ENCODE measurements around the gene MCHR2. TPM values are rescaled to one million over a fixed set of nuclear protein-coding genes. Genes with fewer than 3 reads are reported as not detected.
"Not testable (repeated sequence)": the region's sequence is repeated elsewhere in the genome, so short reads cannot be mapped to it uniquely, and the experiment has no call there.

The MCHR2 gene, protein sequence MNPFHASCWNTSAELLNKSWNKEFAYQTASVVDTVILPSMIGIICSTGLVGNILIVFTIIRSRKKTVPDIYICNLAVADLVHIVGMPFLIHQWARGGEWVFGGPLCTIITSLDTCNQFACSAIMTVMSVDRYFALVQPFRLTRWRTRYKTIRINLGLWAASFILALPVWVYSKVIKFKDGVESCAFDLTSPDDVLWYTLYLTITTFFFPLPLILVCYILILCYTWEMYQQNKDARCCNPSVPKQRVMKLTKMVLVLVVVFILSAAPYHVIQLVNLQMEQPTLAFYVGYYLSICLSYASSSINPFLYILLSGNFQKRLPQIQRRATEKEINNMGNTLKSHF
- total RNA-seq (not detected), total RNA-seq (0 reads per million in 2 donors)

DNA sequence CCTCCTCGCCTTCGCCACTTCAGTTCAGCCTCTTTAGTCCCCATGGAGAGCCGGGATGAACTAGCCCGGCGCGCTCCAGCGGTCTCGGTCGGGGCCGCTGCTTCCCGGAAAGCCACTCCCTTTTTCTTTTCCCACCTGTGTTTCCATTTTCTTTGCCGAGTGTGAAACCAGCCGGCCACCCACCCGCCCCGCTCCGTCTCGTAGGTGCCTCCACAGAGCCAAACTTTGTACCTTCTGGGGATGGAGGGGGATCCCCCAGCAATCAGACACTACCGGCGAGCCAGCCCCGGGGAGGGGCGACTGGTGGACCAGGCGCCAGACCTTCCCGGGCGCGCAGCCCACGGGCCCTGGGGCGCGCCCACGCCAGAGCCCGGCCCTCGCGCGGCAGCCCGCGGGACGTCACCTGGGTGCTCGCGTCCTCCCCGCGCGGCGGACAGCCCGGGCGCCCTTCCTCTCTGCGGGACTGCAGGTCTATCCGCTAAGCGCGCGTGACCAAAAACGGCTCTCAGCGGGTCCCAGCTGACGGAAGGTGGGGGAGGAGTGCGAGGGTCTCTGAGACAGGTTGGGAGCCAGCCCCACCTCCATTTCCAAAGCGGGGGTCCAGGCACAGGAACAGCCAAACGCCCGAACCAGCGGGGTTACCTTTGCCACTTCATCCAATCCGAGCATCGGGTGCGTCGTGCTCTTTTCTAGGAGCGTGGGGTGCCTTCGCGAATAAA, at the start of gene MCHR2:
MCHR2 (minus strand) TSS at position 691 of the 719 bp plus-strand sequence. CDS start 38,076 bp downstream, outside the sequence.
- peaks cover 58% of the 10 kb centered on the region for H3K27me3 Mint-ChIP-seq
- peak within 1 kb of the TSS; percentile 3 for H3K4me3 Mint-ChIP-seq
- no peaks in the 10 kb centered on the region for H3K9me3 ChIP-seq (ENCODE audit: control insufficient read depth, low read length, poor library complexity, severe bottlenecking)
- DNase-seq (peak in 1 of 3 donors; percentile 10), ATAC-seq (no peak)
- no peaks in the 10 kb centered on the region for H3K36me3 Mint-ChIP-seq (ENCODE audit: low read depth)
- H3K4me1 Mint-ChIP-seq: no peaks in the 10 kb centered on the region
- no peak within 1 kb of the TSS for H3K27ac Mint-ChIP-seq

DNA sequence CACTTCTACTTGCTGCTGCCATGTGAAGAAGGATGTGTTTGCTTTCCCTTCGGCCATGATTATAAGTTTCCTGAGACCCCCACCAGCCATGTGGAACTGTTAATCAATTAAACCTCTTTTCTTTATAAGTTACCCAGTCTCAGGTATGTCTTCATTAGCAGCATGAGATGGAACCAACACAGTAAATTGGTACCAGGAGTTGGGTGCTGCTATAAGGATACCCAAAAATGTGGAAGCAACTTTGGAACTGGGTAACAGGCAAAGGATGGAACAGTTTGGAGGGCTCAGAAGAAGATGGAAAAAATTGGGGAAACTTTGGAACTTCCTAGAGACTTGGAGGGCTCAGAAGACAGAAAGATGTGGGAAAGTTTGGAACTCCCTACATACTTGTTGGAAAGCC, 44.5 kb upstream of the MCHR2 start:
- not testable (repeated sequence) for ATAC-seq; DNase-seq; H3K27ac Mint-ChIP-seq; H3K27me3 Mint-ChIP-seq; H3K4me1 Mint-ChIP-seq; H3K9me3 ChIP-seq (ENCODE audit: control insufficient read depth, low read length, poor library complexity, severe bottlenecking); H3K36me3 Mint-ChIP-seq (ENCODE audit: low read depth); H3K4me3 Mint-ChIP-seq

DNA sequence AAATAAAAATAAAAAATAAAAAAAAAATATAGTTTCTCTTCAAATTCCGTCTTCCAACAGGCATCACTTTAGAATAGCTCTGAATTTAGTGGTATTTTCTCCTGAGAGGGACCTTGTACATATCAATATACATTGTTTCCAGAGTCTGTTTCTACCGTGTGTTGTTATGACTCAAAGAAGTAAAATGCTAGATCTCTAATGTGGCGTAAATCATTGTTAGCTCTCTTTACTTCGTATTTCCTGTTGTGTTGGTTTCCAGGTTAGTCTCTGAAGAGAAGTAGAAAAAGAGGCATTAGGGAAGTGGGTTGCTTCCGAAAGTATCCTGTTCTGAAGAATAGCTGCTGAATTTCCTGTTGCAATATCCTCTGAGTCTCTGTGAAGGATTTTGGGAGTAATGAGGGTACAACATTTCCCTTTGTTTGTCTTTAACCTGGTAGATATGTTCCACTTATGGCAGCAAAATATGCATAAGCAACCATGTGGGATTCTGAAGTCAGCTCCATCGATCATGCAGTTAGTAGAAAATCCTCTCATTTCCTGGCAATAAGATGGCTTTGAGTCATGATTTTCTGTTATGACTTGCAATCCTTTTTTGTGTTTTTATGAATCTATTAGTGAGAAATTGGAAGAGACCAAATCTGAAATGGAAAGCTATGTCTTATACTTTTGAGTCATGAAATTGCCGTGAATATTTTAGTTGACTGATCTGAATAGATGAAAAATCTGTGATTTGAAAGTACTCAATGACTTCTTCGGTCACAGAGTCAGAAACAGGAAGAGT, 42.0 kb upstream of the MCHR2 start:
- no peak overlapping the region for H3K4me3 Mint-ChIP-seq
- peaks cover 6% of the 10 kb centered on the region for H3K4me1 Mint-ChIP-seq
- H3K9me3 ChIP-seq (ENCODE audit: control insufficient read depth, low read length, poor library complexity, severe bottlenecking): no peaks in the 10 kb centered on the region
- no peak overlapping the region for H3K27ac Mint-ChIP-seq
- ATAC-seq (no peak), DNase-seq (no peak)
- peaks cover 6% of the 10 kb centered on the region for H3K27me3 Mint-ChIP-seq
- no peaks in the 10 kb centered on the region for H3K36me3 Mint-ChIP-seq (ENCODE audit: low read depth)

DNA sequence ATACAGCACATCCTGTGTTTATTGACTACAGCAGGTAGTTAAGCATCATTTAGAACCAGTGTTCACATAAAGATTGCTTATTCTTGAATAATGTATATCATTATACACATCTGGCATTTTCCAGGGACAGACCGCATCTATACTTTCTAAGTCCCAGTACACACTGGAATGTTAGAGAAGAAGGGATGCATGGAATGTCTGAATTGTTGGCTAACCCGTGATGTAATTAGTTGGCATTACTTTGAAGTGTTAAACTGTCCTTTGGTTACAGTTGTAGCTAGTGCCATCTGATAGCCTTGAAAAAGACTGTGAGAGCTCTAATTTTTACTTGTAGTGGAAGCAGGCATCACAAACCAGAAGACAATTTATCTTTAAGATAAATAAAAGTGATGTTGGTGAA, 29.8 kb upstream of the MCHR2 start:
- H3K9me3 ChIP-seq (ENCODE audit: control insufficient read depth, low read length, poor library complexity, severe bottlenecking): no peaks in the 10 kb centered on the region
- no peak overlapping the region for H3K27ac Mint-ChIP-seq
- no peak overlapping the region for H3K4me3 Mint-ChIP-seq
- no peaks in the 10 kb centered on the region for H3K4me1 Mint-ChIP-seq
- no peaks in the 10 kb centered on the region for H3K36me3 Mint-ChIP-seq (ENCODE audit: low read depth)
- ATAC-seq (no peak), DNase-seq (no peak)
- peaks cover 12% of the 10 kb centered on the region for H3K27me3 Mint-ChIP-seq

DNA sequence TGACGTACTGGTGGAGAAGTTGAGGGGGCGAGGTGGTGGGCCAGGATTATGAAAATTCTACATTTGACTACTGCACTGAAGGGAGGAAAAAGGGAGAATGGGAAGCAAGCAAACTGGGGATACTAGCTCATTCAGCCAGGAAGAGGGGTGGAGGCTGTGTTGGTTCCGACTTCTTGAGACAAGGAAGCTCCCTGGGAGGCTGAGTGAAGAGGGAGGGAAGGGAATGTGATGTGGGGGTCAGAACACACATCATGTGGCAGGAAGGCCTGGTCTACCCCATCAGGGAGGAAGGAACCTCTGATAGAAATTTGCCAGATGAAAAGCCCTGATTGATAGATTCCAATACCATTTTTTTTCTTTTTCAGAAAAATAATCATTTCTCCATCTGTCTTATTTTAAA, 28.8 kb upstream of the MCHR2 start:
- Mint-ChIP-seq H3K4me1 (no peaks in the 10 kb centered on the region), H3K36me3 (ENCODE audit: low read depth) (no peaks in the 10 kb centered on the region), H3K27ac (no peak overlapping the region), H3K4me3 (no peak overlapping the region), H3K27me3 (peaks cover 12% of the 10 kb centered on the region)
- DNase-seq (no peak), ATAC-seq (no peak)
- no peaks in the 10 kb centered on the region for H3K9me3 ChIP-seq (ENCODE audit: control insufficient read depth, low read length, poor library complexity, severe bottlenecking)

DNA sequence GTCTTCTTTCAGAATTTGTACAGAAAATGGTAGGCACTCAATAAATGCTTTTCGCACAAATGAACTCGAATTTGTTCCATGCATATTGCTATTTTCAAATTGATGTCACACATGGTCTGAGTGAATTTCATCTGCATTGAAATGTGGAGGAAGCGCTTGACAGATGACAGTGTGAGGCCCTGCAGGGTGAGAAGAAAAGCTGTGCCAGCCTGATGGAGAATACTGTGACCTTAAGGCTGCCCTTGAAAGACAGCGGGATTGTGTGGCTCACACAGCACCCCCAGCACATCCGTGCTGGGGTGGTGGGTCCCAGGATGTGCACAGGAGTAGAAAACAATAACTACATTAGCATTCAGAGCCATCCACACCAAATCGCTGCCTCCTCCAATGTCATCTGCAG, 14.8 kb upstream of the MCHR2 start:
- Mint-ChIP-seq H3K4me1 (no peaks in the 10 kb centered on the region), H3K4me3 (no peak overlapping the region), H3K27me3 (peaks cover 60% of the 10 kb centered on the region), H3K36me3 (ENCODE audit: low read depth) (no peaks in the 10 kb centered on the region), H3K27ac (no peak overlapping the region)
- DNase-seq (no peak), ATAC-seq (no peak)
- no peaks in the 10 kb centered on the region for H3K9me3 ChIP-seq (ENCODE audit: control insufficient read depth, low read length, poor library complexity, severe bottlenecking)

DNA sequence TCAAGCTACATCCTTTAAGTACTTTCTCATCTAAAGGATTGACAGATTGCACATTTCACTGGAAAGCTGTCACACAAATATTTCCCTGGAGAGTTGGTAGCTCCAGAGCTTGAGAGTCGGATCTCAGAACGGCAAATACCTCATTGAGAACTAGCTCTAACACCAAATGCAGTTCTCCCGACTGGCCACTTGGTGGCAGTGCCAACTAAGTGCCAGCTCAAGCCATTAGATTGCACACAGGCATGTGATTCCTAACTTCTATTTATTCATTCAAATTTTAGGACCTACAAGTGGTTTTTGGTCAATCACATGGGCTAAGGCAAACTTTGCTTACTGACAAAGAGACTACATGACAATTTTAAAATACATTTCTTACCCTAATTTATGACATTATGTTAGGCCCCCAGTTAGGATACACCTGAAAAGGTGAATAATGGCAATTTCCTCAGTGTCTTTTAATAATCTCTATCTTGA, 7.9 kb upstream of the MCHR2 start:
- Mint-ChIP-seq H3K27ac (no peak overlapping the region), H3K36me3 (ENCODE audit: low read depth) (no peaks in the 10 kb centered on the region), H3K4me3 (no peak overlapping the region), H3K4me1 (no peaks in the 10 kb centered on the region), H3K27me3 (peaks cover 50% of the 10 kb centered on the region)
- DNase-seq (peak in 1 of 3 donors; percentile 25), ATAC-seq (peak; percentile 68)
- no peaks in the 10 kb centered on the region for H3K9me3 ChIP-seq (ENCODE audit: control insufficient read depth, low read length, poor library complexity, severe bottlenecking)

DNA sequence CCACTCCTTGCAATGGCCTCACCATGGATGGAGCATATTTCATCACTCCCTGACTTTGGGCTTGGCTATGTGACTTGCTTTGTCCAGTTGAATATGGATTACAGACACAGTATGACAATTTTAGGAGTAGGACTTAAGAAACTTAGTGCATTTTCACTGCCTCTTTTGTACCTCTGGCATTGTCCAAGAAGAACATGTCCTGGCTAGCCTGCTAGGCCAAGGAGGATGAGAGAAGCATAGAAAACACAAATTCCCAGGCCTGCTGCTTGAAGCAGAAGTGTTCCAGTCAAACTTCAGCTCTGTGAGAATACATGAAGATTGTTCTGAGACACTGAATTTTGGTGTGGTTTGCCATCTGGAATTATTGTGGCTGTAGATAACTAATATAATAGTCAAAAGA, 3.1 kb upstream of the MCHR2 start:
- ATAC-seq: no peak
- H3K36me3 Mint-ChIP-seq (ENCODE audit: low read depth): no peaks in the 10 kb centered on the region
- no peak for DNase-seq
- peaks cover 59% of the 10 kb centered on the region for H3K27me3 Mint-ChIP-seq
- H3K4me3 Mint-ChIP-seq: no peak overlapping the region
- no peaks in the 10 kb centered on the region for H3K4me1 Mint-ChIP-seq
- H3K9me3 ChIP-seq (ENCODE audit: control insufficient read depth, low read length, poor library complexity, severe bottlenecking): no peaks in the 10 kb centered on the region
- H3K27ac Mint-ChIP-seq: no peak overlapping the region

DNA sequence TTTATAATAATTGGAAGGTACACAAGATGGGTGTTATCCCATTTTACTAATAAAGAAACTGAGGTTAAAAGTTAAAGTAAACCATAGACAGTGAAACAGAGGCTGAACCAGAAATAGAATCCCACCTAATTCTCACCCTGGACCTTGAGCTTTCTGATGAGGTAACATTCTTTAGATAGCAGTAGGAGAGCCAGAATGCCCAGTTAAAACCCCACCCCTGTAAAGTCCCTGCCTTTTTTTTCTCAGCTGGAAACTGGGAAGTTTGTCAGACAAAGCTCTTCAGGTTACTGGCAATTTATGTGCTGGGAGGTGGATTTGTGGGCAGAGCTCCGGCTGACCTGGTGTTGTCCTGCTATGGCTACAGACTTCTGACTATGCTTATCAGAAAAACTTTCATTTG, 1.9 kb upstream of the MCHR2 start:
- no peaks in the 10 kb centered on the region for H3K36me3 Mint-ChIP-seq (ENCODE audit: low read depth)
- H3K4me1 Mint-ChIP-seq: no peaks in the 10 kb centered on the region
- no peaks in the 10 kb centered on the region for H3K9me3 ChIP-seq (ENCODE audit: control insufficient read depth, low read length, poor library complexity, severe bottlenecking)
- H3K4me3 Mint-ChIP-seq: no peak overlapping the region
- no peak overlapping the region for H3K27ac Mint-ChIP-seq
- ATAC-seq (no peak), DNase-seq (no peak)
- peaks cover 56% of the 10 kb centered on the region for H3K27me3 Mint-ChIP-seq

DNA sequence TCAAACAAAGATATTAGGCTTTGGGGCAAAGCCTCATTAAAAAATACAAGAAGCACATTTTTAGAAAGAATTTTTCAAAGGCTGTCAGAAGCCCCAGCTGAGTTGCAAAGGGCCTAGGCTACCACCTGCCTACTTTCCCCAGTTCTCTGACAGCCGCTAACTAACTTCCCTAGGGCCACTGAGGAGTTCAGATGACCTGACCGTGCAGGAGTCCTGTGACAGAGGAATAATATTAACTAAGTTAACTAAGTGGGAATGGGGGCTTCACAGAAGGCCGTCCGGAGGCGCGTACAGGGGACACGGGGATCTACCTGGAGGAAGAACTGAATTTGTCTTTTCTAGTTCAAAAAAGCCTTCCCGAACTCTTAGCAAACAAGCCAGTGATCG, 884 bp downstream of the MCHR2 start:
- no peak overlapping the region for H3K4me3 Mint-ChIP-seq
- ATAC-seq (no peak), DNase-seq (no peak)
- H3K27me3 Mint-ChIP-seq: peaks cover 59% of the 10 kb centered on the region
- no peak overlapping the region for H3K27ac Mint-ChIP-seq
- H3K4me1 Mint-ChIP-seq: no peaks in the 10 kb centered on the region
- H3K36me3 Mint-ChIP-seq (ENCODE audit: low read depth): no peaks in the 10 kb centered on the region
- H3K9me3 ChIP-seq (ENCODE audit: control insufficient read depth, low read length, poor library complexity, severe bottlenecking): no peaks in the 10 kb centered on the region

DNA sequence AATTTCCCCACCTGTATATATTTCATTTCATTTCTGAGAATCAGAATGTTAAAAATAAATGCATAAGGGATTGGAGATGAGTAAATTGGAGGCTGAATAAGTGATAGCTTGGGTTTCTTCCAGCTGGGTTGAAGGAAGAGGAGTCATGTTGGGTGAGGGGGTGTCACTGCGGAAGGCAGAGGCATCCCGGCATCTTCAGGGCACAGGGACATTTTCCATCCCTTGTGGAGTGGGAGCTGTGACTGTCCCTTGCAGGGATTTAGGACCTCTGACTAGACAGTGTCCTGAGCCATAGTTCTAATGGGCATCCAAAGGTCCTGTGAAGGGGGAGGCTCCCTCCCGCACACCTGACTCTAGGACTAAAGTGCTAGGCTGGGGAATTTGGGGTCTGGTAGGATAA, 2.1 kb downstream of the MCHR2 start:
- no peaks in the 10 kb centered on the region for H3K9me3 ChIP-seq (ENCODE audit: control insufficient read depth, low read length, poor library complexity, severe bottlenecking)
- ATAC-seq (no peak), DNase-seq (no peak)
- Mint-ChIP-seq H3K27me3 (peaks cover 59% of the 10 kb centered on the region), H3K27ac (no peak overlapping the region), H3K4me1 (peaks cover 2% of the 10 kb centered on the region), H3K36me3 (ENCODE audit: low read depth) (no peaks in the 10 kb centered on the region), H3K4me3 (no peak overlapping the region)

DNA sequence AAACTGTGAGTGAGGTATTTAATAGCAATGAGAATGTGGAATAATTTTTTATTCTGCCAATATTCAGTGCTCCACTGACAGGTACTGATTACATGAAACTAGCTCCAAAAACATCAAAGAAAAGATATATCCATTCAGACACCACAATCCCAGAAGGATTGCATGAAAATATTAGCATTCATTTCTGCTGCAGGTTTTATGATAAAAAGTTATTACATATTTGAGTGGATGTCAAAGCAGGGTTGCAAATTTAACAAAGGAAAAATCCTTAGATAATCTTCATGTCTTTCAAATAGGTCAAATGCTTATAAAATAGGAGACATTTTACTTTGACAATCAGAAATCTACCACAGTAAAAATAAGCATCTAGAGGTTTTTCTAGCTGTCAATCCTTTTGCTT, 13.3 kb downstream of the MCHR2 start:
- DNase-seq (no peak), ATAC-seq (no peak)
- H3K4me3 Mint-ChIP-seq: no peak overlapping the region
- H3K27me3 Mint-ChIP-seq: peaks cover 9% of the 10 kb centered on the region
- H3K27ac Mint-ChIP-seq: no peak overlapping the region
- H3K4me1 Mint-ChIP-seq: no peaks in the 10 kb centered on the region
- no peaks in the 10 kb centered on the region for H3K36me3 Mint-ChIP-seq (ENCODE audit: low read depth)
- no peaks in the 10 kb centered on the region for H3K9me3 ChIP-seq (ENCODE audit: control insufficient read depth, low read length, poor library complexity, severe bottlenecking)

DNA sequence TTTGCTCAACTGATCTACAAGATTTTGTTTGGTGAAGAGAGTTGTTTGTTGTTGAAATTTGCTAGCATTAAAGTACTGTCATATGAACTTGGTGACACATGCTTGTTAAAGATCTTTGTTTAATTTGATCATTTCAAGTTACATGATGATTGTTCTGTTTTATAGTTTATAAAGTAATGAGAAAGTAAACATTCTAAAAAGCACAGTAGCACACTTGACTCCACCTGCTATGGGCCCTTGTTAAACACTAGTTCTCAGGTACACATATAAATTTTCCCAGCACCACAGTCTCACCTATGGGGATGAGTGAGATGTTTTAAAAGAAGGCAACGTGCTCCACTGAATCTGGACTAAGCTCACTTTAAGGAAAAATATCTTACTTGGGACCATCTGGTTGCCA, 14.1 kb downstream of the MCHR2 start:
- DNase-seq (no peak), ATAC-seq (no peak)
- Mint-ChIP-seq H3K36me3 (ENCODE audit: low read depth) (no peaks in the 10 kb centered on the region), H3K27me3 (peaks cover 9% of the 10 kb centered on the region), H3K4me3 (no peak overlapping the region), H3K27ac (no peak overlapping the region), H3K4me1 (no peaks in the 10 kb centered on the region)
- no peaks in the 10 kb centered on the region for H3K9me3 ChIP-seq (ENCODE audit: control insufficient read depth, low read length, poor library complexity, severe bottlenecking)
